SK-N-SH treated with all-trans-retinoic acid at 6 μM for 48 hours (cell line): Measurements from ENCODE around the gene NFIB.

Experiments used
- ARNTL ChIP-seq: fragments of 450-650 bp; formaldehyde crosslinking; IDR thresholded peaks from 2 replicates; pipeline ENCODE4 v1.5.0; 2020; ENCODE audit warnings: low read depth, mild to moderate bottlenecking, moderate library complexity, borderline replicate concordance
- CSDC2 ChIP-seq: fragments of 250-450 bp; sonication (Bioruptor Pico); IDR thresholded peaks from 2 replicates; pipeline ENCODE4 v1.5.0; 2020; ENCODE audit warnings: mild to moderate bottlenecking, moderate library complexity
- GLIS3 ChIP-seq: fragments of 250-450 bp; sonication (Bioruptor Pico); IDR thresholded peaks from 2 replicates; pipeline ENCODE4 v1.5.0; 2020; ENCODE audit warnings: mild to moderate bottlenecking, moderate library complexity
- RARB ChIP-seq: fragments of 250-450 bp; sonication (Bioruptor Pico); IDR thresholded peaks from 2 replicates; pipeline ENCODE4 v1.8.0; 2021; ENCODE audit warnings: mild to moderate bottlenecking, moderate library complexity
- TCF4 ChIP-seq: fragments of 250-450 bp; sonication (Bioruptor Pico); IDR thresholded peaks from 2 replicates; pipeline ENCODE4 v1.8.0; 2021; ENCODE audit warnings: mild to moderate bottlenecking, moderate library complexity, borderline replicate concordance
- TOX ChIP-seq: fragments of 250-450 bp; sonication (Bioruptor Pico); IDR thresholded peaks from 2 replicates; pipeline ENCODE4 v1.8.0; 2021; ENCODE audit warnings: mild to moderate bottlenecking, moderate library complexity, borderline replicate concordance
- ZFP3 ChIP-seq: fragments of 250-450 bp; sonication (Bioruptor Pico); IDR thresholded peaks from 2 replicates; pipeline ENCODE4 v1.5.0; 2020; ENCODE audit warnings: mild to moderate bottlenecking, moderate library complexity
- ZFP30 ChIP-seq: fragments of 450-650 bp; formaldehyde crosslinking; IDR thresholded peaks from 2 replicates; pipeline ENCODE4 v1.5.0; 2022; ENCODE audit warnings: mild to moderate bottlenecking, moderate library complexity
- ZNF70 ChIP-seq: fragments of 450-650 bp; formaldehyde crosslinking; IDR thresholded peaks from 2 replicates; pipeline ENCODE4 v1.5.0; 2020; ENCODE audit warnings: mild to moderate bottlenecking, moderate library complexity
- ZNF8 ChIP-seq: fragments of 450-650 bp; formaldehyde crosslinking; IDR thresholded peaks from 2 replicates; pipeline ENCODE4 v1.5.0; 2020; ENCODE audit warnings: mild to moderate bottlenecking, moderate library complexity
- TF ChIP-seq, protein P1 (sequence below): fragments of 250-450 bp; sonication (Bioruptor Pico); IDR thresholded peaks from 2 replicates; pipeline ENCODE4 v1.5.1; 2021; ENCODE audit warnings: mild to moderate bottlenecking, moderate library complexity
- TF ChIP-seq, protein P2 (sequence below): fragments of 250-450 bp; sonication (Bioruptor Pico); IDR thresholded peaks from 2 replicates; pipeline ENCODE4 v1.8.0; 2020; ENCODE audit warnings: mild to moderate bottlenecking, moderate library complexity, borderline replicate concordance
- TF ChIP-seq, protein P3 (sequence below): fragments of 250-450 bp; sonication (Bioruptor Pico); IDR thresholded peaks from 2 replicates; pipeline ENCODE4 v1.5.1; 2020; ENCODE audit warnings: low read depth, mild to moderate bottlenecking, moderate library complexity
- TF ChIP-seq, protein P4 (sequence below): fragments of 250-450 bp; sonication (Bioruptor Pico); IDR thresholded peaks from 2 replicates; pipeline ENCODE4 v1.8.0; 2021; ENCODE audit warnings: low read depth, mild to moderate bottlenecking, moderate library complexity, borderline replicate concordance

DNA sequence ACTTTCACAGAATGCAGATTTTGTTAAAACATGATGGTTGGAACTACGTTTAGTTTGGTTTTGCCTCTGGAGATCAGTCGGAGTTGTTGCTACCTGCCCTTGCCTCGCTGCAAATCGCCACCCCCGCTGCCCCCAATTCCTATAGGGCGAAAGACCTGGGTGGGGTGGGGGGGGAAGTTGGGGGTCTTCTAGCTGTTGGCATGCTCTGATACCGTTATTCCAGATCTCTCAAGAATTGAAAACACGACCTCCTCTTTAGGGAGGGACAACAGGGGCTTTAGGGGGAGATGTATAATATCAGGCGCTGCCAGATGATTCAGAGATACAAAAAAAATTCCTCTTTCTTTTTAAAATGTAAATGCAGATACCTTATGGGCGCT, 36.4 kb upstream of the NFIB start:
- TF ChIP-seq, protein P1, sequence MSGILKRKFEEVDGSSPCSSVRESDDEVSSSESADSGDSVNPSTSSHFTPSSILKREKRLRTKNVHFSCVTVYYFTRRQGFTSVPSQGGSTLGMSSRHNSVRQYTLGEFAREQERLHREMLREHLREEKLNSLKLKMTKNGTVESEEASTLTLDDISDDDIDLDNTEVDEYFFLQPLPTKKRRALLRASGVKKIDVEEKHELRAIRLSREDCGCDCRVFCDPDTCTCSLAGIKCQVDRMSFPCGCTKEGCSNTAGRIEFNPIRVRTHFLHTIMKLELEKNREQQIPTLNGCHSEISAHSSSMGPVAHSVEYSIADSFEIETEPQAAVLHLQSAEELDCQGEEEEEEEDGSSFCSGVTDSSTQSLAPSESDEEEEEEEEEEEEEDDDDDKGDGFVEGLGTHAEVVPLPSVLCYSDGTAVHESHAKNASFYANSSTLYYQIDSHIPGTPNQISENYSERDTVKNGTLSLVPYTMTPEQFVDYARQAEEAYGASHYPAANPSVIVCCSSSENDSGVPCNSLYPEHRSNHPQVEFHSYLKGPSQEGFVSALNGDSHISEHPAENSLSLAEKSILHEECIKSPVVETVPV (CRISPR knock-in tag) = no peak
- no peak for TF ChIP-seq GLIS3 (CRISPR knock-in tag)
- TF ChIP-seq ZFP3 (CRISPR knock-in tag) = no peak
- no peak for TF ChIP-seq TCF4
- TF ChIP-seq CSDC2 (CRISPR knock-in tag) = no peak
- no peak for TF ChIP-seq ZNF8 (CRISPR knock-in tag)
- TF ChIP-seq RARB (CRISPR knock-in tag) = no peak
- TF ChIP-seq TOX = no peak
- TF ChIP-seq, protein P2, sequence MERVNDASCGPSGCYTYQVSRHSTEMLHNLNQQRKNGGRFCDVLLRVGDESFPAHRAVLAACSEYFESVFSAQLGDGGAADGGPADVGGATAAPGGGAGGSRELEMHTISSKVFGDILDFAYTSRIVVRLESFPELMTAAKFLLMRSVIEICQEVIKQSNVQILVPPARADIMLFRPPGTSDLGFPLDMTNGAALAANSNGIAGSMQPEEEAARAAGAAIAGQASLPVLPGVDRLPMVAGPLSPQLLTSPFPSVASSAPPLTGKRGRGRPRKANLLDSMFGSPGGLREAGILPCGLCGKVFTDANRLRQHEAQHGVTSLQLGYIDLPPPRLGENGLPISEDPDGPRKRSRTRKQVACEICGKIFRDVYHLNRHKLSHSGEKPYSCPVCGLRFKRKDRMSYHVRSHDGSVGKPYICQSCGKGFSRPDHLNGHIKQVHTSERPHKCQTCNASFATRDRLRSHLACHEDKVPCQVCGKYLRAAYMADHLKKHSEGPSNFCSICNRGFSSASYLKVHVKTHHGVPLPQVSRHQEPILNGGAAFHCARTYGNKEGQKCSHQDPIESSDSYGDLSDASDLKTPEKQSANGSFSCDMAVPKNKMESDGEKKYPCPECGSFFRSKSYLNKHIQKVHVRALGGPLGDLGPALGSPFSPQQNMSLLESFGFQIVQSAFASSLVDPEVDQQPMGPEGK (CRISPR knock-in tag) = no peak
- TF ChIP-seq, protein P3, sequence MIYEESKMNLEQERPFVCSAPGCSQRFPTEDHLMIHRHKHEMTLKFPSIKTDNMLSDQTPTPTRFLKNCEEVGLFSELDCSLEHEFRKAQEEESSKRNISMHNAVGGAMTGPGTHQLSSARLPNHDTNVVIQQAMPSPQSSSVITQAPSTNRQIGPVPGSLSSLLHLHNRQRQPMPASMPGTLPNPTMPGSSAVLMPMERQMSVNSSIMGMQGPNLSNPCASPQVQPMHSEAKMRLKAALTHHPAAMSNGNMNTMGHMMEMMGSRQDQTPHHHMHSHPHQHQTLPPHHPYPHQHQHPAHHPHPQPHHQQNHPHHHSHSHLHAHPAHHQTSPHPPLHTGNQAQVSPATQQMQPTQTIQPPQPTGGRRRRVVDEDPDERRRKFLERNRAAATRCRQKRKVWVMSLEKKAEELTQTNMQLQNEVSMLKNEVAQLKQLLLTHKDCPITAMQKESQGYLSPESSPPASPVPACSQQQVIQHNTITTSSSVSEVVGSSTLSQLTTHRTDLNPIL (CRISPR knock-in tag) = no peak
- no peak for TF ChIP-seq ARNTL (CRISPR knock-in tag)
- no peak for TF ChIP-seq ZFP30 (CRISPR knock-in tag)
- TF ChIP-seq ZNF70 (CRISPR knock-in tag) = no peak
- TF ChIP-seq, protein P4, sequence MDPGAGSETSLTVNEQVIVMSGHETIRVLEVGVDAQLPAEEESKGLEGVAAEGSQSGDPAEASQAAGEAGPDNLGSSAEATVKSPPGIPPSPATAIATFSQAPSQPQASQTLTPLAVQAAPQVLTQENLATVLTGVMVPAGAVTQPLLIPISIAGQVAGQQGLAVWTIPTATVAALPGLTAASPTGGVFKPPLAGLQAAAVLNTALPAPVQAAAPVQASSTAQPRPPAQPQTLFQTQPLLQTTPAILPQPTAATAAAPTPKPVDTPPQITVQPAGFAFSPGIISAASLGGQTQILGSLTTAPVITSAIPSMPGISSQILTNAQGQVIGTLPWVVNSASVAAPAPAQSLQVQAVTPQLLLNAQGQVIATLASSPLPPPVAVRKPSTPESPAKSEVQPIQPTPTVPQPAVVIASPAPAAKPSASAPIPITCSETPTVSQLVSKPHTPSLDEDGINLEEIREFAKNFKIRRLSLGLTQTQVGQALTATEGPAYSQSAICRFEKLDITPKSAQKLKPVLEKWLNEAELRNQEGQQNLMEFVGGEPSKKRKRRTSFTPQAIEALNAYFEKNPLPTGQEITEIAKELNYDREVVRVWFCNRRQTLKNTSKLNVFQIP (CRISPR knock-in tag) = no peak
